ENCODE results near the gene SLC6A16.
"Not testable (repeated sequence)": the region's sequence is repeated elsewhere in the genome, so short reads cannot be mapped to it uniquely, and the experiment has no call there.

SLC6A16 gene

GRCh38 chr19:49344505-49345423 lies 19.8 kb upstream of the SLC6A16 start:
- no peak for DNase-seq

DNA sequence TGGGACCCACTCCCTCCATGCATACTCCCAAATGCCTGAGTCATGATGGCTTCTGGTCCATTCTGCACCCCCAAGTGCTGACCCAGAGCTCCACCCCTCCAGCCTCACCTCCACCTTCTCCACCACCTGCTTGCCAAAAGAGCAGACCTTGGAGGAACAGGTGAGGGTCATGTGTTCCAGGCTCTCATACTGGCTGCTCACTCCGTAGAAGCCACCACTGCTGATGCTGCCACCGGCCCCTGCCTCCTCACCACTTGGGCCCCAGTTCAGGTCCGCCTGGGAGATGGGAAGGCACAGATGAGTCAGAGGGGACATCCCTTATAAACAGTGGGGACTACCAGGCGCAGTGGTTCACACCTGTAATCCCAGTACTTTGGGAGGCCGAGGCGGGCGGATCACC lies 18.1 kb upstream of the SLC6A16 start:
- no peak for DNase-seq

DNA sequence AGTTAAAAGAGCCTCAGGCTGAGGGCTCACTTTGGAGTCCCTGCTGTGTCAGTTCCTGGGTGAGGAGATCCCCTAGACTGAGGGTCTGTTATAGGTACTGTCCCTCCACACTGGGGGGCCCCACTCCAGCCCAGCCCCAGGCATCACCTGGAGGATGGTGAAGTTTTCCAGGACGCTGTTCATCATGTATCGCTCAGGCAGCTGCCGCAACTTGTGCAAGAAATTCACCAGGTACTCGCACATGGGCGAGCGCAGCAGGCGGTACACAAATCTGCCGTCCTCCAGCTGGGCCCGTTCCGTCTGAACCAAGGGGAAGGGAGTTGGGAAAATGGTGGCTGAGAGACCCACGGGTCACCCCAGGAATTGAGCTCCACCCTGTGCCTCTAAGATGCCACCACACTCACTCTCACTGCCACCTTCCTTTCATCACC lies 17.3 kb upstream of the SLC6A16 start:
- no peak for DNase-seq

DNA sequence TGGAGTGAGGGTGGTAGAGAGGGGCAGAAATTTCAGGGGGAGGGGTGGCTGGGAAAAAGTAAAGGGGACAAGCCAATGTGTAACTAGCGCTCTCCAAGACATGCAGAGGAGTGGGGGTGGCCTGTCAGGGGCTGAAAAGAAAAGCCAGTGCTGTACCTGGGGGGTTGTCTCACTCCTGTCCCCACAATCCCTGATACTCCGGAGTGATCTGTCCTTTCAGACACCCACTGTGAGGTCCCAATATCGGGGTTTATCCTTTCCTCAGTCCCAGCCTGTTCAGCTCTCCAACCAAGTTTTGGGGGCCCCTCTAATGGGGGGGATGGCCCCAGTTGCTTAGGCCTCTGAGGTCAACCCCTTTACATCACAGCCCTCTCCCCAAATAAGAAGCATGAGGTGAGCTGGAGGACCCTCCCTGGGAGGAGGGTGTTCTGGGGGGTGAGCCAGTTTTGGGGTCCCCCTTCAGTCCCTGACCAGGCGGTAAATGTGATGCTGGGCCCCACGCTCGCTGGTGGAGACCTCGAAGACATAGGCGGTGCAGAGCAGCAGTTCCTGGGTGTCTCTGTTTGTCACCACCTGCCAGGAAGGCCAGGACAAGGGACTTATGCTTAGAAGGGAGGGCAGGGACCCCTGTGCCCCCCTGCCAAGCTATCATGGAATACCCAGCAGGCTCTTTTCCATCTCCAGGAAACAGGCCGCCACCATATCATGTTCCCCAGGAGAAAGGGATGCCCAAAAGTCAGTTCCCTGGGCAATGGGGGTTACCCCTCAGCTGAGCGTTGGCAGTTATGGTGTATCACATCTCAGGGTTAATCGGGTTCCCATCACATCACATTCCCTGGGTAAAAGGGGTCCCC lies 16.1 kb upstream of the SLC6A16 start:
- DNase-seq = no peak

DNA sequence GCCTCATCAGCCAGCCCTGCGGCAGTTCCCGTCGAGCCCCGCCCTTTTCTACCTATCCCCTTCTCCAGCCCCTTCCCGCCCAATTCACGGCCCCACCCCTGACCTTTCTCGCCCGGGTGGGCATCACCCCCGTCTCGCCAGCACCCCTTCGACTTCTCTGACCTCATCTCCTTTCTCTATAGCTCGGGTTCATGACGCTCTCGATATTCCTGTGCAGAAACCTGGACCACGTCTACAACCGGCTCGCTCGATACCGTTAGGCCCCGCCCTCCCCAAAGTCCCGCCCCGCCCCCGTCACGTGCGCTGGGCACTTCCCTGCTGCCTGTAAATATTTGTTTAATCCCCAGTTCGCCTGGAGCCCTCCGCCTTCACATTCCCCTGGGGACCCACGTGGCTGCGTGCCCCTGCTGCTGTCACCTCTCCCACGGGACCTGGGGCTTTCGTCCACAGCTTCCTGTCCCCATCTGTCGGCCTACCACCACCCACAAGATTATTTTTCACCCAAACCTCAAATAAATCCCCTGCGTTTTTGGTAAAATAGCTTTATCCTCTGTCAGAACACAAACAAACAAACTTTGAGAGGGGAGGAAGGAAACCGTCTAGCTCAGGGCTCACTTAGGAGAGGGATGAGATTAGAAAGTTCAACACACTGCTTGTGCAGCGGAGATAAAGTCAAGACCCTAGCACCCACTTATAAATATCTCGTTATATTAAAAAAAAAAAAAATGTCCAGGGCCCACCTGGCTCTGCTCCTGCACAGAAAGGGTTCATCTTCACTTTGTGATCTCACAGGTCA lies 15.3 kb upstream of the SLC6A16 start:
- peak; percentile 55 for DNase-seq

DNA sequence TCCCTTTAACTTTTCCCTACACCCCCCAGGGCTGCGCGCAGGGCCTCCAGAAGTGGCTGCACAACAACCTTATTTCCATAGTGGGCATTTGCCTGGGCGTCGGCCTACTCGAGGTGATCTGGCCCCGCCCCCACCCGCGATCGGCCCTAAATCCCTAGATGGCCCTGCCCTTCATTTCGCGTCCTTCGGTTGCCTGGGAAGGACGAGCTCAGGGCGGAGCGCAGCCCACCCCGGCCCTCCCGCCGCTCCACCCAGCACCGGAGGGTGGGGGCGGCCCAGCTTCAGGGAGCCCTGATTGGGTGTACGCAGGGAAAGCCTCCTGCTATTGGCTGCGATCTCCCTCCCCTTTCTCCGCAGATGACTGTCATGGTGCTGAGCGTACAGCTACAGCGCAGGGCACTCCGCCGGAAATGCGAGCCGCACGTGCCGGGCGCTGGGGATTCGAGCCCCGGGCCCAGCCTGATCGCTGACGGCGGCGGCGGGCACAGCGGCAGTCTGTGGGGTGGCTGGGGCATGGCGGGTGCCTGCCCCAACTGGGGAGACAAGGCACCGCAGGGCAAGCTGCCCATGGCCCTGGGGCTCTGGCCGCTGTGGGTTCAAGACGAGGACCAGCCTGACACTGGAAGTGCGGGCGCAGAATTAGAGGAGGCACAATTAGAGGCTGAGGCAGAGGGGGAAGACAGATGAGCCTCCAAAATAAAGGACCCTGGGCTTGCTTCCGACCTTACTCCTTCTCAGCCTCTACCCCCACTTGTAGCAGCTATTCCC lies 14.5 kb upstream of the SLC6A16 start:
- peak; percentile 51 for DNase-seq

GRCh38 chr19:49338691-49339300 lies 13.8 kb upstream of the SLC6A16 start:
- peak; percentile 19 for DNase-seq

GRCh38 chr19:49338023-49338677 lies 13.2 kb upstream of the SLC6A16 start:
- no peak for DNase-seq

DNA sequence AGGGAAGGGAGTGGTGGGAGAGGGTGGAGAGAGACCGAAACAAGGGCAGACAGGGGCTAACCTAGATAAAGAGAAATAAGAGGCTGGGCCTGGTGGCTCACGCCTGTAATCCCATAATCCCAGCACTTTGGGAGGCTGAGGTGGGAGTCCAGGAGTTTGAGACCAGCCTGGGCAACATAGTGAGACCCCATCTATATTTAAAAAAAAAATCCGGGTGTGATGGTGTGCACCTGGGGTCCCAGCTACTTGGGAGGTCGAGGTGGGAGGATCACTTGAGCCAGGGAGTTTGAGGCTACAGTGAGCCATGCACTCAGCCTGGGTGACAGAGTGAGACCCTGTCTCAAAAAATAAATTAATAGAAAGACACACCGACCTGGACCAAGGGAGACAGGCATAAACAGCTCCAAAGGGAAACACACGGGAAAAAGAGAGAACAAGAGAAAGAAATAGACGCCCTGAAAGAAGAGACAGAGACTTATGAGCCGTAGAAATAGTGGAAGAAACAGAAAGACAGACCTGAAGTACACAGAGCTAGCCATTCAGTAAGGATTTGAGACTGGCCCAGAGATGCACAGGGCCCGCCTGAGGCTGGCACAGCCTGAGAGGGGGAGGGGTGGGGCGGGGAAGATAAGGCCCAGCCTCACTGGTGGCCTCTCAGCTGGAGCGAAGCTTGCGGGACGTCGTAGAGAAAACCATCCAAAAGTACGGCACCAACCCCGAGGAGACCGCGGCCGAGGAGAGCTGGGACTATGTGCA lies 12.5 kb upstream of the SLC6A16 start:
- no peak for DNase-seq

DNA sequence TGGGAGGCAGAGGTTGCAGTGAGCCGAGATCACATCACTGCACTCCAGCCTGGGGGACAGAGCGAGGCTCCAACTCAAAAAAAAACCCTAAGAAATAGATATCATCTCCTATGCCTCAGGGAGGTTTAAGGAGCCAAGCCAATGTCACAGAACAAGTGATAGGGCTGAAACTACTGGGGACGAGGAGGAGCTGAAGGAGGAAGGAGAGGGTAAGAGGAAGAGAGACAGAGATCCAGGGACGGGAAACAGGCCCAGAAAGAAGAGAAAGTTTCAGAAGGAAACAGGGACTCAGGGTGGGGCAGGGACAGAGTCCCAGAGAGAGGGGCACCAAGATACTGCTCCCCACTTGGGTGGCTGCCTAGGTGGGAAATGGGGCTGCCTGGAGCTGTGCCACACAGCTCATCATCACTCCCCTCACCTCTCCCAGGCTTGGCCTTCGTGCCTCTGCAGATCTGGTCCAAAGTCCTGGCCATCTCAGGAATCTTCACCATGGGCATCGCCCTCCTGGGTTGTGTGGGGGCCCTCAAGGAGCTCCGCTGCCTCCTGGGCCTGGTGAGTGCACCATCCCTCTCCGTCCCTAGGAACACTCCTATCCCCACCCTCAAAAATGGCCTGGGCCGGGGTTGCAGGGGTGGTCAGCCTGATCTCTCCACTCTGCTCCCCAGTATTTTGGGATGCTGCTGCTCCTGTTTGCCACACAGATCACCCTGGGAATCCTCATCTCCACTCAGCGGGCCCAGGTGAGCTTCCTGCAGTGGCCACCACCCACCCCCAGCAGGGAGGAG lies 11.7 kb upstream of the SLC6A16 start:
- DNase-seq = no peak

- DNase-seq = no peak
Measured at GRCh38 chr19:49335784-49336481, 10.9 kb upstream of the SLC6A16 start.

DNA sequence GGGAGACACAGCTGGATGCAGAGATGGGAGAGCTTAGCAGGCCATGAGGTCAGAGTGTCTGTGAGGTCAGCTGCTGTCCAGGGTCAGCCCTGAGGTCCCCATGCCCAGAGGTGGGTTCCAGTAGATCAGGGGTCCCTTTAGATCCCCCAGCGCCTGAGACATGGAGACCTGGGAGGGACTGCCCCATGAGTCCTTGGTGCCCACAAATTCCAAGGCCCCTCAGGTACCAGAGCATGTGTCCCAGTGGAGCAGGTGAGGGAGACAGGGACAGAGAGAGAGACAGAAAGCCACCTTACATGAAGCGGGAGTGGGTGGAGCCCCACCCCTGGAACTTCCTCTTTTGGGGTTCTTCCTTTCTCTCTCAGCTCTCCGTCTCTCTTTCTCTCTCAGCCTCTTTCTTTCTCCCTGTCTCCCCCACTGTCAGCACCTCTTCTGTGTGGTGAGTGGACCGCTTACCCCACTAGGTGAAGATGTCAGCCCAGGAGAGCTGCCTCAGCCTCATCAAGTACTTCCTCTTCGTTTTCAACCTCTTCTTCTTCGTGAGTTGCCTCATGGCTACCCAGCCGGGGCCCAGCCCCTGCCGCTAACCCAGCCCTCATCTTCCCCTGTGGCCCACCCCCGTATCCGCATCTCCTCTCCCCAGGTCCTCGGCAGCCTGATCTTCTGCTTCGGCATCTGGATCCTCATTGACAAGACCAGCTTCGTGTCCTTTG lies 10.2 kb upstream of the SLC6A16 start, which contains the start of gene CD37:
Gene CD37 (plus strand): TSS at position 336 of the 713 bp plus-strand sequence. CDS start 135 bp downstream, at position 471.
- DNase-seq = no peak

DNA sequence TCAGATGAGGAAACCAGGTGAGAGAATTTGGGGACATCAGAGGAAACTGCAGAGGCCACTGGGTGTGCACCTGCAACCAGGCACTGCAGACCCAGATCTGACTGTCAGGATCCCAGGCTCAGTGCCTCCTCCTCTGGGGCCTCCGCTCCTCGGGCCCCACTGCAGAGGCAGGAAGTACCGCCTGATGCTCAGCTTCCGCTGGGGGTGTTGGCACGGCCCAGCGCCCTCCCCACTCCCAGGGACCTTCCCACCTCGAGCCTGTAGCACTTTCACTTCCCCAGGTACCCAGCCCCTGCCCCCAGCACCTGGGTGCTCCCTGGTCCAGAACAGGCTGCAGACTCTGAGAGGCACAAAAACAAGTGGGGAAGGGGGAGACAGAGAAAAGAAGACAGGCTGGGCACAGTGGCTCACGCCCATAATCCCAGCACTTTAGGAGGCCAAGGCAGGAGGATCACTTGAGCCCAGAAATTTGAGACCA lies 8.9 kb upstream of the SLC6A16 start:
- DNase-seq = no peak

DNA sequence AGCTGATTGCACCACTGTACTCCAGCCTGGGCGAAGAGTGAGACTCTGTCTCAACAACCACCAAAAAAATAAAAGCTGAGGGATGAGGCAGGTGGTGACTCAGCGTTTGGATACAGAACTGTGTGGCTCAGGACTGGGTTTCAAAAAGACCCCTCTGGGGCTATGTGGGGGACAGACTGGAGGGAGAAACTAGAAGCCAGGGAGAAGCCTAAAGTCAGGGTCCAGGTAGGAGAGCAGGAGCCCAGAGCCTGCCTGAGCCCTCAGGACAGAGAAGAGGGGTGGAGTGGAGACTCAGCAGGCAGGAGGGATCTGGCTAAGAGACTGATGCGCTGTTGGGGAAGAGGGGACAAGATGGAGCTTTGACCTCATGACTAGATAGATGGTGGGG lies 8.4 kb upstream of the SLC6A16 start:
- no peak for DNase-seq

DNA sequence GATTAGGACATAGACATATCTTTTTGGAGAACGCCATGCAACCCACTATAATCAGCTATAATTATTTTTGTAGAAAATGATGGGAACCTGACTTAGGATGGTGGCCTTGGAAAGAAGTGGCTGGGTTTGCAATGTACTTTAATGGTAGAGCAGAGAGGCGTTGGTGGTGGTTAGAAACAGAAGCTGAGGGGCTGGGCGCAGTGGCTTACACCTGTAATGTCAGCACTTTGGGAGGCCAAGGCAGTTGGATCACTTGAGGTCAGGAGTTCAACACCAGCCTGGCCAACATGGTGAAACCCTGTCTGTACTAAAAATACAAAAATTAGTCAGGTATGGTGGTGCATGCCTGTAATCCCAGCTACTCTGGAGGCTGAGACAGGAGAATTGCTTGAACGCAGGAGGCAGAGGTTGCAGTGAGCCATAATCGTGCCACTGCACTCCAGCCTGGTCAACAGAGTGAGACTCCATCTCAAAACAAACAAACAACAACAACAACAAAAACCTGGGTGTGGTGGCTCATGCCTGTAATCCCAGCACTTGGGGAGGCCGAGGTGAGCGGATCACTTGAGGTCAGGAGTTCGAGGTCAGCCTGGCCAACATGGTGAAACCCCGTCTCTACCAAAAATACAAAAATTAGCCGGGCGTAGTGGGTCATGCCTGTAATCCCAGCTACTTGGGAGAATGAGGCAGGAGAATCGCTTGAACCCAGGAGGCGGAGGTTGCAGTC lies 7.9 kb upstream of the SLC6A16 start:
- DNase-seq = not testable (repeated sequence)

- peak; percentile 21 for DNase-seq
Measured at GRCh38 chr19:49331616-49332055, 6.6 kb upstream of the SLC6A16 start.

DNA sequence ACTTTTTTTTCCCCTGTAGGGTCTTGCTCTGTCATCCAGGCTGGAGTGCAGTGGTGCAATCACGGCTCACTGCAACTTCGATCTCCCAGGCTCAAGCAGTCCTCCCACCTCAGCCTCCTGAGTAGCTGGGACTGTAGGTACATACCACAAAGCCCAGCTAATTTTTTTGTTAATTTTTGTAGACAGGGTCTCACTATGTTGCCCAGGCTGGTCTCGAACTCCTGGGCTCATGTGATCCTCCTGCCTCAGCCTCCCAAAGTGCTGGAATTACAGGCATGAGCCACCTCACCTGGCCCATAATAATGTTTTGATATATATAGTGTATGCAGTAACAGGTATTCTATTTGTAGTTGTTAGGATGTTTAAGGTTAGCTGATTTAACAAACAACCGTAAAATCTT lies 6.2 kb upstream of the SLC6A16 start:
- not testable (repeated sequence) for DNase-seq

All from NCI-H69 (cell line).